Activated CD4-positive, alpha-beta T cell treated with anti-CD3 and anti-CD28 coated beads, Interleukin-2, amount 50 U/mL, for 24 hours (primary cell): ENCODE results near the gene DSG4.
"Not testable (repeated sequence)": the region's sequence is repeated elsewhere in the genome, so short reads cannot be mapped to it uniquely, and the experiment has no call there.

ENCODE experiments used
- DNase-seq, 2 donors: peaks; one replicate each; pipeline ENCODE4 v3.0.0-alpha.2; 2020; ENCODE audit warnings: low read depth in 1 of 2, low spot score in 1 of 2

DSG4 gene

GRCh38 chr18:31376477-31376876 lies at the start of gene DSG4:
DSG4 (plus strand) TSS chr18:31376777; CDS start chr18:31376912, 135 bp downstream.
- no peak for DNase-seq

GRCh38 chr18:31329787-31330438 lies 46.7 kb upstream of the DSG4 start:
- no peak for DNase-seq

- no peak for DNase-seq
Measured at GRCh38 chr18:31343454-31343853, 33.1 kb upstream of the DSG4 start.

- DNase-seq: not testable (repeated sequence)
Measured at GRCh38 chr18:31353336-31353735, 23.2 kb upstream of the DSG4 start.

GRCh38 chr18:31354990-31355389 lies 21.6 kb upstream of the DSG4 start:
- no peak for DNase-seq

- DNase-seq: no peak
Measured at GRCh38 chr18:31356025-31356424, 20.6 kb upstream of the DSG4 start.

GRCh38 chr18:31364190-31364589 lies 12.4 kb upstream of the DSG4 start:
- DNase-seq: no peak

- DNase-seq: no peak
Measured at GRCh38 chr18:31369478-31369877, 7.1 kb upstream of the DSG4 start.

- DNase-seq: no peak
Measured at GRCh38 chr18:31371989-31372388, 4.6 kb upstream of the DSG4 start.

GRCh38 chr18:31373641-31374040 lies 2.9 kb upstream of the DSG4 start:
- DNase-seq: no peak

- DNase-seq: no peak
Measured at GRCh38 chr18:31380912-31381311, 4.3 kb downstream of the DSG4 start.

GRCh38 chr18:31382107-31382506 lies 5.5 kb downstream of the DSG4 start:
- DNase-seq: no peak

GRCh38 chr18:31386741-31387140 lies 10.2 kb downstream of the DSG4 start:
- no peak for DNase-seq

- no peak for DNase-seq
Measured at GRCh38 chr18:31393286-31393685, 16.7 kb downstream of the DSG4 start.

GRCh38 chr18:31396796-31397612 lies 20.4 kb downstream of the DSG4 start:
- no peak for DNase-seq

GRCh38 chr18:31398191-31398590 lies 21.6 kb downstream of the DSG4 start:
- no peak for DNase-seq

- no peak for DNase-seq
Measured at GRCh38 chr18:31399306-31400032, 22.9 kb downstream of the DSG4 start.

GRCh38 chr18:31401156-31402025 lies 24.8 kb downstream of the DSG4 start:
- DNase-seq: no peak

- DNase-seq: no peak
Measured at GRCh38 chr18:31402026-31402373, 25.4 kb downstream of the DSG4 start.

GRCh38 chr18:31403409-31403808 lies 26.8 kb downstream of the DSG4 start:
- no peak for DNase-seq

- no peak for DNase-seq
Measured at GRCh38 chr18:31407649-31408048, 31.1 kb downstream of the DSG4 start.
